OCI-M1 (cell line): ENCODE data around the gene NCAPH2.

Experiments
- DNase-seq: peaks from one replicate; lab custom pipeline; 2025; lab: John Stamatoyannopoulos, UW

NCAPH2 gene

DNA sequence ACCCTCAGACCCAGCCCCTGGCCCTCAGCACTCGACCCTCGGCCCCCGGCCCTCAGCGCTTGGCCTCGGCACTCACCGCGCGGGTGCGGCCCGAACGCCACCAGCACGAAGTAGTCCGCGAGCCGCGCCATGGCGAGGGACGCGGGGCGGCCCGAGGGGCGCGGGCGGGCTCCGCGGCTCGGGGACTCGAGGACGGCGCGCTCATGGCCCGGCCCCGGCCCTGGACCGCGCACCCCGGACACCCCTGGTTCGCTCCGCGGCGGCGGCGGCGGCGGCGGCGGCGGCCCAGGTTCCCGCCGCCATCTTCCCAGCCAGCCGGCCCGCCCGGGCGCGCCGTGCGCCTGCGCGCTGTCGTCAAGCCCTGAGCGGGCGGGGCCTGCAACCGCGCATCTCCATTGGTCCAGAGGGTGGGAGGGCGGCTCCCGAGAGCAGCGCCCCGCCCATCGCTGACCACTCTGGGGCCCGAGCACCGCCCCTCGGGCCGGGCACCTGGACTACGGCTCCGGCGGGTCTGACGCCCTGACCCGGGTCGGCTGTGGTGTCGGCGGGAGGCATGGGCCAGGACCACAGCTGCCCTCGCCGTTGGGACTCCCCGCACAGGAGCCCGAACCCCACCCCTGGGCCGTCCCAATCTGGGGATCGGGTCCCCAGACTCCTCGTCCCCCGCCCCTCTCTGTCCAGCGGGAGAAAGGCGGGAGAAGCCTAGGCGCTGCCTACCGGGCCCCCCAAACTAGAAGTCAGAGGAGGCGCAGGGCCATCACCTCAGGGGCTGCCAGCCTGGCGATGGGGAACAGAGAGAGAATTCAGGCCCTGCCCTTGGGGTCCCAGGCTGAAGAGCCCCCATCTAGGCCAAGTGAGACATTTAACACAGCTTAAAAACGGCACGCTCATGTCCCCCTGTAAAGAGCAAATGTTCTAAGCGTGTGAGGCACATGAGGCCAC, 33.0 kb upstream of the NCAPH2 start, which contains the start of gene SBF1:
Gene SBF1 (minus strand): TSS at position 326 of the 942 bp plus-strand sequence. CDS start 195 bp downstream, at position 131.
- peak; percentile 94 for DNase-seq

DNA sequence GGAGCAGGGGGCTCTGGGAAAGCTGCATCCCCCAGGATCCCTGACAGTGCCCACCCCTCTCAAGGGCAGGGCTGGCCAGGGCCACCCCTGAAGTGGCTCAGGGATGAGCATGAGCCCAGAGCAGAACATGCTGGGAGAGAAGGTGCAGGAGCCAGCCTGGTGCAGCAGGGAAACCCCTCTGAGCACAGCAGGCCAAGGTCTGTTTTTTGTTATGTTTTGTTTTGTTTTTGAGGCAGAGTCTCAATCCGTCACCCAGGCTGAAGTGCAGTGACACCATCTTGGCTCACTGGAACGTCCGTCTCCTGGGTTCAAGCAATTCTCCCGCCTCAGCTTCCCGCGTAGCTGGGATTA, 32.4 kb upstream of the NCAPH2 start:
- no peak for DNase-seq

DNA sequence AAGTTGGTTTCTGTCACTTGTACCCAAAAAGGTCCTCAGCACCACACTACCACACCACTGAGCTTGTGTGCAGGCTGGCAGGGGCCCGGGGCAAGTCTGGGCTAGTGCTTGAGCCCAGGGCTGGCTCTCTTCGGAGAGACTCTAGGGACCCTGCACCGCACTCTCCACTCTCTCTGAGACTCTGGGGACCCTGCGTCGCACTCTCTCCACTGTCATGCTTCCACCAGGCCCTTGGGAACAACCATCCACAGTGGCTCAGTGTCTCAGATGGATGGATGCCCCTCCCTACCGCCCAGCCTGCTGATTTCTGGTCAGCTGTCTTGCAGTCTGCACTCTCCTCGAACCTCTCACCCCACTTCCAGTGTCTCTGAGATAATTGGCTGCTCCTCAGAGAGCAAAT, 31.2 kb upstream of the NCAPH2 start:
- no peak for DNase-seq

DNA sequence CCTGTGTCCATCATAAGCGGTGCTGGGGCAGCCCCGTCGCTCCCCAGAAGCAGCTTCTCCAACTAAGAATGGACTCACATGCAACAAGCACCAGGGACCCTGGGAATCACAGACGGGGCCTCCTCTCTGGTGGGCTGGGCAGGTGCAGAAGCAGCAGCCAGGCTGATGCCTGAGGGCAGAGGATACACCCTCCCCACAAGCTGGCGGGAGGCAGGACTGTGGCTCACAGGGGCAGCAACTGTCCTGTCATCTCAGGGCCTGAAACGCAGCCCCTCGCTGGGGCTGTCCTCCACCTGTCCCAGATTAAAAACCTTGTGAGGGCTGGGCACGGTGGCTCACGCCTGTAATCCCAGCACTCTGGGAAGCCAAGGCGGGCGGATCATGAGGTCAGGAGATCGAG, 30.1 kb upstream of the NCAPH2 start:
- DNase-seq, result no peak

DNA sequence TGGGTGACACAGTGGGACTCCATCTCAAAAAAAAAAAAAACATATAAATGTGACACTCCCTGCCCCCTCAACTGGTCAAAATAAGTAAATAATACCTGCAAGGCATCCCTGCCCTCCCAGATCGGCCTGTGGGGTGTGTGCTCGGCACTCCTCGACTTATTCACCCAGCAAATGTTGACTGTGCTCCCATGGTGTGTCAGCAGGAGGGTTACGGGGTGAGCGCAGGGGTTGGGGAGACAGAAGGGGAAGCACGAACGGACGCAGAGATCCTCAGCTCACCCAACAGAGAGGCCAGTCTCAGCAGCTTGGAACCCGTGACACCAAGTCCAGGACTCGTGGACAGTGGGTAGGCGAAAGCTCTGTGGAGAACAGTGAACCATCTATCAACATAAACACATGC, 28.3 kb upstream of the NCAPH2 start:
- no peak for DNase-seq

DNA sequence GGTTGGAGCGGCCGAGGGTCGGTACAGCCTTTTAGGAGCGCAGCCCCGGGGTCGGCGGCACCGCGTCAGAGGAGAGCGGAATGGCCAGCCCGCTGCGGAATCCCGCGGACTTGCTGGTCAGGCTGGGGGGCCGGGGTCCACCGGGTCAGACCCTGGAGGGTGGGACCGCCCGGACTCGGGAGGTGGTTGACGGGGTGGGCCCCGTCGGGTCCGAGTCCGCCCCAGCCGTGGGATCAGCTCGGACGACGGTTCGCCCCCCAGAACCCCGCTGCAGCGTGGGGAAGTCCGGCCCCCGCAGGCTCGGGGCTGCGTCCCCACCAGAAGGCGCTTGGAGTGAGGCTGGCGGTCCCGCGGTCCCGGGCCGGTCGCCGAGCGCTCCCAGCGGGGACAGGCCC, 27.0 kb upstream of the NCAPH2 start:
- DNase-seq, result no peak

DNA sequence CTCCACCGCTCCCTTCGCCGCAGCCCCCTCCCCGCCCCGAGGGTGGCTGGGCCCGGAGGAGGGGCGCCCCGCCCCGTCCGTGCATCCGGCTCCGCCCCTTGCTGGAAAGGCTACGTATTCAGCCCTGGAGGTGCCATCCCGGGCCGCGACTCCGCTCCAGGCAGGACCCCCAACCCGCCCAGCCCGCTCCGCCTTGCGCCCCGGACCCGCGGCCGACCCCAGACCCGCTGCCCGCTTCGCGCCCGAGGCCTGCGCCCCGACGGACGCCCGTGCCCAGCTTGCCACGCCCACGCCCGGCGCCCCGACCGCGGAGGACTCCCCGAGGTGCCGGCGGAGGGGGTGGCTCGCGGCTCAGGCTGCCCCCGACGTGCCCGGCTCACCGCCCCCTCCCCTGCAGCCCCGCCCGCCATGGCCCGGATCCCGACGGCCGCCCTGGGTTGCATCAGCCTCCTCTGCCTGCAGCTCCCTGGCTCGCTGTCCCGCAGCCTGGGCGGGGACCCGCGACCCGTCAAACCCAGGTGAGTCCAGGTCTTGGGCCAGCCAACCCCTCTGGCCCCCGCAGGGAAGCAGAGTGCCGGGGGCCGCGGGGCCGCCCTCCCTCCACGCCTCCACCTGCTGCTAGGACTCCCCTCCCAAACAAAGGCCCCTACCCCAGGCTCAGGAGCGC, 26.5 kb upstream of the NCAPH2 start, which contains the start of gene ADM2:
Gene ADM2 (plus strand): TSS at position 104 of the 667 bp plus-strand sequence. CDS start 305 bp downstream, at position 409.
- peak; percentile 51 for DNase-seq

DNA sequence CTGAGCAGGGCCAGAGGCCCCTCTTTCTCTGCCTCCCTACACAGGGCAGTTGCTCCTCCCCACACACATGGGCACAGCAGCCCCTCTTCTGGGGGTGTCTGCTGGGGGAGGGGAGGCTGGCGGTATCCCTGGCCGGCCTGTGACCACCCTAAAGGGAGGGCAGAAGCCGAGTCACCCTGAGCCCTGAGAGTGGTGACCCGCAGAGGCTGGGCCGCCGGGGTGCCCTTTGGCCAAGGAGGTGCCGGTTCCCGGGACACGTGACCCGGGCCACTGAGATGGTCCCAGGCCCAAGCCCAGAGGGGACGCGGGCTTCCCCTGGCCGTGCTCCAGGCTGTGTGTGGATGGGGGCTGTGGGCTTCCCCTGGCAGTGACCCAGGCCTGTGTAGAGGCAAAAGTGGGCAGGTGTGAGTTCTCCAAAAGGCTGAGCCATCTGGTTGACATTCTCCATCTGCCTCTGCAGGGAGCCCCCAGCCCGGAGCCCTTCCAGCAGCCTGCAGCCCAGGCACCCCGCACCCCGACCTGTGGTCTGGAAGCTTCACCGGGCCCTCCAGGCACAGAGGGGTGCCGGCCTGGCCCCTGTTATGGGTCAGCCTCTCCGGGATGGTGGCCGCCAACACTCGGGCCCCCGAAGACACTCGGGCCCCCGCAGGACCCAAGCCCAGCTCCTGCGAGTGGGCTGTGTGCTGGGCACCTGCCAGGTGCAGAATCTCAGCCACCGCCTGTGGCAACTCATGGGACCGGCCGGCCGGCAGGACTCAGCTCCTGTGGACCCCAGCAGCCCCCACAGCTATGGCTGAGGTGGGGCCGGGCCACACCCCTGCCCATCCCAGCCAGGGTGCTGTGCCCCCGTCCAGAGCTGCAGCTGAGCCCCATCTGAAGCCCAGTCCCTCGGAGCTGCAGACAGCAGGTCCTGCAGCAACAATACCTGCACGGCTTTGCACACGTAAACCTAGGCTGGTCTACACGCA, 25.6 kb upstream of the NCAPH2 start:
- DNase-seq, result no peak

DNA sequence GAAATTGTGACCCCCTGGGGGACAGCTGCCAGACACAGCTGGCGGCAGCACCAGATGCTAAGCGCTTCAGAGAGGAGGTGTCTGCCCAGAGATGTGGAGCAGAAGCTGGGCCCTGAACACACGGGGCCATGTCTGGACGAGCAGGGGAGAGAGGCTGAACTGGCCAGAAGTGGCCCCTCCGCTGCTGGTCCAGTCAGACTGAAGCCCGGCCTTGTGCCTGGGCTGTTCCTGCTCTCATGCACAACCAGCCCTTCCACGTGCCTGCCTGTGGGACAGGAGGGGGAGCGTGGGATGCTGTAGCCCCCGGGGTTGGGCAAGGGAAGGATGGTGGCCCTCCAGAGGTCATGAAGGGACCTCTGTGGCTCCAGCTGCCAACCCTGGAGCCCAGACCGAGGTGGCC, 24.9 kb upstream of the NCAPH2 start:
- no peak for DNase-seq

DNA sequence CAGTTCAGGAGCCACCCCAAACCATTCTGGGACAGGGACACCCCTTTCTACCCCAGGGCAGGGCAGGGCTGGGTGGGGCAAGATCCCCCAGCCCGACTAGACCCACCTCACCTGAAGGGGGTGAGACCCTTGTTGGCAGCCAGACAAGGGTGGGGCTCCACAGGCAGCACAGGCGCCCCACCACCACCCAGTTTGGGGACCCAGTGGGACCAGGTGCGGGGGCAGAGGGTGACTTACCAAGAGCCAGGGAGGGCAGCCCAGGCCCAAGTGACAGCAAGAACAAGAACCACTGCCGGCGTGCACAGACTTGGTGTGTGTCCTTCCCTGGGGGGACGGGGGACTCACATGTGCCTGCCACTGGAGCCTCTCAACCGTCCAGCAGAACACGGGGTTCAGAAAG, 24.5 kb upstream of the NCAPH2 start:
- no peak for DNase-seq

DNA sequence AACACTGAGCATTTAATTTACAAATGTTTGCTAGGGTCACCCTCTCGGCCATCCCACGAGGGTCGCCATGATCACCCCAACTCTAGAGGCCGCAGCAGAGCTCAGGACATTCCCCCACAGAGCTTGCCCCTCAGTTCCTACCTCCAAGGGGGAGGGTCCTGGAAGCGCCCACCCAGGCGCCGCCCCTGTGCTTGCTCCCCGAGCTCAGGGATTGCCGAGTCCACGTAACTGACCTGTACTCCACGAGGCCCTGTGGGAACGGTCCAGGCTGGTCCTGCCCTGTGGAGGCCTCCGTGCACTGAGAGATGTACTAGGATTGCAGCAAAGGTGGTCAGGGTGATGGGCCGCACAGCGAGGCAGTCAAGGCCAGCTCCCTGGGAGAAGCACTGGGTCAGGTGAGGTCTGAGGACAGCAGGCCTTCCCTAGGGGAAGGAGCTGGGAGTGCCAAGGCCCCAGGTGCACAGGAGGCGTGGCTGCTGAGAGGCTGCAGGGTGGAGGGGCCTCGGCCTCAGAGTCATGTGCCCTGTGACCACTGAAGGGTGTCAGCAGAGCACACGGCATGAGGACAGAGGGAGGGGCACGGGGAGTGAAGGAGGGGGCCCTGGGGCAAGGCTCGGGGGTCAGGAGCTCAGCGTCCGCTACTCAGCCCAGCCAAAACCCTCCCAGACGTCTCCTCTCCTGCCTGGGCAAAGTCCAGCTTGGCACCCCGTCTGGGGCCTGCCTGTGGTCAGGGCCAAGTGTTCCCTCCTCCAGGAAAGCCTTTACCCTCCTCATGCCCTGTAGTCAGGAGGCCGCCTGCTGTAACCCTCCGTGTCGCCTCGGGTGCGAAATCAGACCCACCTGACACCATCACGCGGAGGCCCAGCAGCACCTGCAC, 23.8 kb upstream of the NCAPH2 start:
- DNase-seq, result no peak

DNA sequence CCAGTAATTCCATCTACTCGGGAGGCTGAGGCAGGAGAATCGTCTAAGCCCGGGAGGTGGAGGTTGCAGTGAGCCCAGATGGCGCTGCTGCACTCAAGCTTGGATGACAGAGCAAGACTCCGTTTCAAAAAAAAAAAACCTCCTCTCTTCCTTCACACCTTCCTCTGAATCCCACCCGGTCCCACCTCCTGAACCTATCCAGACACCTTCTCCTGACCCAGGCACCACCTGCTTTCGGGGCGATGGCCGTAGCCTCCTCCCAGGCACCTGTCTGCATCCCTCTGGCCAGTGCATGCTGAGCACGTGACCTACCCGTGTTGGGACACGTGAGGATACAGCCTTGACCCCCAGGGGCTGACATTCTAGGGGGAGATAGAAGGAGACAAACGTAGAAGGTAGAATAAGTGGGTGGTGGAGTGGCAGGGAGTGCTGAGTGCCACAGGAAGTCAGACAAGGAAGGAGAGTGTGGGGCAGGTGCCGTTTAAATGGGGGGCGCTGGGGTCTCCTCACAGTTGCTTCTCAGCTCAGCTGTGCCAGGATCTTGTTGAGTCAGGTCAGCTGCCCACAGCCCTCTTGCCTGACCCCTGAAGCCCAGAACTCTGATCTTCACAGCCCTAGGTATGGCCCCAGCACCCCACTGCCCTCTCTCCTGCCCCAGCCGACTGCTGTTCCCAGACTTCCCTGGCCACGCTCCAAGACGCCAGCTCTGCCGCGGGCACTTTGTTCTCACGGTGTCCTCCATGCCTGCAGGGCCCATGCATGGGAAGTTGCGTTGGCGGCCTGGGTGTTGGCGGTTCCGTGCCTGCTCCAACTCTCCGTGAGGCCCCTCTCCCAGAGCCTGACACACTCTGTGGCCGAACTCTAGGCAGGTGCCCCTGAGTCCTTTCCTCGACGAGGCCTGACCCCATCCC, 22.5 kb upstream of the NCAPH2 start:
- DNase-seq, result peak; percentile 22

DNA sequence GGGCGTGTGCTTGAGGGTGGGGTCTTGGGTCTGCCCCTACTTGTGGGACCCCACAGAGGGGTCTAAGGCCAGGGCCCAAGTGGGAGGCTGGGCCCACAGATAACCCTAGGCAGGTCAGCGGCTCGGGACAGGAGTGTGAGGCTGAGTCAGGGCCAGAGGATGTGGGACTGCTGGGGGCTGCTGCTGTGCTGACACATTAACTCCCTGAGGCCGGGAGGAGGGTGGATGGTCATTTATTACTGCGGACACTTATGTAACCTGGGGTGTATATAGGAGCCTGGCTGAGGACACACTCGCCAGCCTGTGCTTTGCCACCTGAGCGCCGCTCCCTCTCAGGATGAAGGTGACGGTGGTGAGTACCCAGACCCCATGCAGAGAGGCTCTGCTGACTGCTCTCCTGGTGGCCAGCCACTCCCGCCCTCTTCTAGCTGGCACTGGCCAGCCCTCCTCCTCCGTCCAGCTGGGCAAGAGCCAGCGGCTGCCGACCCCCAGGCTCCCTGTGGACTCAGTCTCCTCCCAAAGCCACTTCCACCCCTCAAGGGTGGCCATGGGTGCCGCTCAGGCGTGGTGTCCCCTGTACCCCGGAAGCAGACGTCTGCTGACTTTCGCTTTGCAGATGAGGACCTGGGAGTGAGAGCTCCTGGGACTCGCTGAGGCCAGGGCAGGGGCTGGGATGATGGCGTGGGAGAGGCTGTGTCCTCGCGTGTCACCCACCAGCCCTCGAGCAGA, 21.3 kb upstream of the NCAPH2 start, which contains the start of gene MIOX:
Gene MIOX (plus strand): TSS at position 299 of the 729 bp plus-strand sequence. CDS start 39 bp downstream, at position 338.
- DNase-seq, result no peak

DNA sequence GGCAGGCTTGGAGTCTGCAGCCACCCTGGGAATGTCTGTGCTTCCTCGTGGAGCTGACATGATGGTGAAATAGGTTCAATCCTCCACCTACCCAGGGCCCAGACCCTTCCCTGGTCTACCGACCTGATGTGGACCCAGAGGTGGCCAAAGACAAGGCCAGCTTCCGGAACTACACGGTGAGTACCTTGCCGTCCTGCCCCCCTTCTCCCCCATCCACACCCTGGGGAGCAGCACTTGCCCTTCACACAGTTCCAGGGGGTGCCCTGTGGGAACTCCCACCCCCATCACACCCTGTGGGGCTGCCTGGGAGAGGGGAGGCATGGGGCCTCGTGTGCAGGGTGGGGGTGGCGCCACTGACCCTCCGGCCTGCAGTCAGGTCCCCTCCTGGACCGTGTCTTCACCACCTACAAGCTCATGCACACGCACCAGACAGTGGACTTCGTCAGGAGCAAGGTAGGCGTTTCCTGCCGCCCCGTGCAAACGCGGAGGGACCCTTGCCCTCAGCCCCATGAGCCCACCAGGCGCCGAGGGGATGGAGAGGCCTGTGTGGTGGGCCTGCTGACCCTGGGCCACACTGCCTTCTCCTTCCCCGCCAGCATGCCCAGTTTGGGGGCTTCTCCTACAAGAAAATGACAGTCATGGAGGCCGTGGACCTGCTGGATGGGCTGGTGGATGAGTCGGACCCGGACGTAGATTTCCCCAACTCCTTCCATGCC, 20.6 kb upstream of the NCAPH2 start:
- no peak for DNase-seq

DNA sequence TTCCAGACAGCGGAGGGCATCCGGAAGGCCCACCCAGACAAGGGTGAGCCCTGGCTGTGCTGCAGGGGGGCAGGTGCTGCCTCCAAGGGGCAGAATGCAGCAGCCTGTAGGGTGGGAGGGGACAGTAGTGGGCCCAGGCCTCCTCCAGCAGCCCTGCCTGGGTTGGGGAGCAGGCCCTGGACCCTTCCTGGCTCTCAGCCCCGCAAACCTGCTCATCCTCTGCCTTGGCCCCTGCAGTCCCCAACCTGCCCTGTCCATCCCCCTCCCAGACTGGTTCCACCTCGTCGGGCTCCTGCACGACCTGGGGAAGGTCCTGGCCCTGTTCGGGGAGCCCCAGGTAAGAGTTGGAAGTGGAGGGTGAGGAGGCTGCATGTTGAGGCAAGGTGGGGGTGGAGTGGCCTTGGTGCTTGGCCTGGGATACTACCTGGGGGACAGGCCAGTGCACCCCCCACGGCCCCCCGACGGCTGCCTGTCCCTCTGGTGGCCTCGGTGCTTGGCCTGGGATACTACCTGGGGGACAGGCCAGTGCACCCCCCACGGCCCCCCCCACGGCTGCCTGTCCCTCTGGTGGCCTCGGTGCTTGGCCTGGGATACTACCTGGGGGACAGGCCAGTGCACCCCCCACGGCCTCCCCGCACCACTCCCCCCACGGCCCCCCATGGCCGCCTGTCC, 19.9 kb upstream of the NCAPH2 start:
- no peak for DNase-seq

DNA sequence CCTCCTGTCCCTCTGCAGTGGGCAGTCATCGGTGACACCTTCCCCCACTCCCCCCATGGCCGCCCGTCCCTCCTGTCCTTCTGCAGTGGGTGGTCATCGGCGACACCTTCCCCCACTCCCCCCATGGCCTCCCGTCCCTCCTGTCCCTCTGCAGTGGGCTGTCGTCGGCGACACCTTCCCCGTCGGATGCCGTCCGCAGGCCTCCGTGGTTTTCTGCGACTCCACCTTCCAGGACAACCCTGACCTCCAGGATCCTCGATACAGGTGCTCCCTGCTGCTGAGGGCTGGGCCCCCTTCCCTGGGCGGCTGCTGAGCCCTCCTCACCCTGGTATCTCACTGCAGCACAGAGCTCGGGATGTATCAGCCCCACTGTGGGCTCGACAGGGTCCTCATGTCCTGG, 19.1 kb upstream of the NCAPH2 start:
- no peak for DNase-seq

DNA sequence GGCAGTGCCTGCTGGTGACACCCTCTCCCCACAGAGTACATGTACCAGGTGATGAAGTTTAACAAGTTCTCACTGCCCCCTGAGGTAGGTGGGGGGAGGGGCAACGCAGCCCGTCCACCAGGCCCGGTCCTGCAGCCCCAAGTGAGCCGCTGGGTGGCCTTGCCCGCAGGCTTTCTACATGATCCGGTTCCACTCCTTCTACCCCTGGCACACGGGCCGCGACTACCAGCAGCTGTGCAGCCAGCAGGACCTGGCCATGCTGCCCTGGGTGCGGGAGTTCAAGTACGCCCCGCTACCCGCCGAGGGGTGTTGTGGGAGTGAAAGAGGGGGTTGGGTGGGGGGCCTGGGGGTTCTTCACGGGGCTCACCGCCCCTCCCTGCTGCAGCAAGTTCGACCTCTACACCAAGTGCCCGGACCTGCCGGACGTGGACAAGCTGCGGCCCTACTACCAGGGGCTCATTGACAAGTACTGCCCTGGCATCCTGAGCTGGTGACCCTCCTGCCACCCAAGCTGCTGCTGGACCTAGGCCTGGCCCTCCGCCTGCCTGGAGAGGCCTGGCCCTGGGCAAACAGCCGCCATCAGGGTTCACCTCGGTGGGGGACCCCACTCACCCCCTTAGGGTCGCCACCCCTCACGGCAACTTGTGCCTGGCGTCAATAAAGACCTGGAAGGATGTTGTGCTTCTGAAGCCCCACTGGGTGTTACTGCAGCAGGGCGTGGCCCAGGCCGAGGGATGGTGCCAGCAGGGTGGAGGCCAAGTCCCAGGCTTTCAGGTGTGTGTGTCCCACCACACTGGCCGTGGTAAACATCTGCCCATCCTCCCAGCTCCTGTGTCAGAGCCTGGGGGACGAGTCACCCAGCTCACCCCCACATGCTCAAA, 18.4 kb upstream of the NCAPH2 start:
- no peak for DNase-seq
